Measurements from ENCODE around the gene SEPHS1.

- TF ChIP-seq CTCF (IDR thresholded peaks at IDR 0.05; ENCODE audit: extremely low read depth in 1 of 2, insufficient read depth in 1 of 2, low read depth in 1 of 2, low read length in 2 of 2) (no peak), POLR2A (IDR thresholded peaks at IDR 0.05; ENCODE audit: low read depth, low read length) (no peak), POLR2AphosphoS5 (IDR thresholded peaks at IDR 0.05; ENCODE audit: insufficient read depth, low read depth, low read length) (no peak), EZH2 (IDR thresholded peaks at IDR 0.05; ENCODE audit: borderline replicate concordance, low read depth, low read length, severe bottlenecking) (no peak)
These were observed 8.3 kb upstream of the SEPHS1 start for GRCh38 chr10:13356392-13356791.

Measured in endothelial cell of umbilical vein (primary cell).